Natural killer cell (primary cell): ENCODE data around the gene ASTN2. TPM values are rescaled to one million over a fixed set of nuclear protein-coding genes. Genes with fewer than 3 reads are reported as not detected.

Experiments used
- ATAC-seq, 3 donors: fragments of 150-1000 bp in 2 of 3; fragments of 200-7000 bp in 1 of 3; cut with Tn5 transposase; 1 replicate in 1 of 3; 2 replicates in 2 of 3; pipeline ENCODE4 v1.10.0; 2021; ENCODE audit warnings: mild to moderate bottlenecking in 2 of 3, moderate library complexity in 2 of 3
- DNase-seq, 2 donors: peaks; one replicate each; pipeline versions ENCODE4 v3.0.0 to v3.0.0-alpha.2; 2013 to 2021; ENCODE audit warnings: mixed read lengths in 1 of 2
- H3K27ac ChIP-seq: one replicate; pipeline ENCODE4 v1.5.1; 2013; ENCODE audit warnings: mild to moderate bottlenecking, low read length
- H3K27me3 ChIP-seq: one replicate; pipeline ENCODE4 v1.6.1; 2013; ENCODE audit warnings: low read length; ENCODE audit not compliant: control insufficient read depth, insufficient read depth
- H3K36me3 ChIP-seq: one replicate; pipeline ENCODE4 v1.6.1; 2013; ENCODE audit warnings: low read length; ENCODE audit not compliant: control insufficient read depth, insufficient read depth
- H3K4me1 ChIP-seq: one replicate; pipeline ENCODE4 v1.6.1; 2013; ENCODE audit warnings: low read length; ENCODE audit not compliant: control insufficient read depth, insufficient read depth
- H3K4me3 ChIP-seq: one replicate; pipeline ENCODE4 v1.5.1; 2013; ENCODE audit warnings: low read length
- H3K9me3 ChIP-seq: one replicate; pipeline ENCODE4 v1.6.1; 2013; ENCODE audit warnings: low read length; ENCODE audit not compliant: control insufficient read depth, insufficient read depth
- H3K27ac Mint-ChIP-seq, 2 donors: one replicate each; pipeline ENCODE4 v1.8.0; 2022; ENCODE audit warnings: mild to moderate bottlenecking in 2 of 2, mixed read lengths in 2 of 2, moderate library complexity in 1 of 2
- H3K27me3 Mint-ChIP-seq, 2 donors: one replicate each; pipeline ENCODE4 v1.8.0; 2022; ENCODE audit warnings: low read depth in 2 of 2, mixed read lengths in 2 of 2
- H3K36me3 Mint-ChIP-seq: one replicate; pipeline ENCODE4 v1.8.0; 2022; ENCODE audit warnings: mixed read lengths
- H3K4me1 Mint-ChIP-seq, 2 donors: one replicate each; pipeline ENCODE4 v1.8.0; 2022; ENCODE audit warnings: mixed read lengths in 2 of 2
- H3K4me3 Mint-ChIP-seq: one replicate; pipeline ENCODE4 v1.8.0; 2022; ENCODE audit warnings: mild to moderate bottlenecking, moderate library complexity, mixed read lengths
- H3K9me3 Mint-ChIP-seq, 2 donors: one replicate each; pipeline ENCODE4 v1.8.0; 2022; ENCODE audit warnings: mixed read lengths in 2 of 2
- WGBS: methylation state at CpG from one replicate; pipeline ENCODE4 v1.1.7; 2013; ENCODE audit warnings: missing lambda C conversion rate; ENCODE audit not compliant: insufficient coverage; 5-methylcytosine and 5-hydroxymethylcytosine counted together
- intact Hi-C: fragments of 100-400 bp; cut with micrococcal nuclease; formaldehyde crosslinking; loops from one replicate; pipeline ENCODE4 v1.14.2; 2022
- total RNA-seq, 4 donors: library from RNA; stranded (reverse); fragments of 120-200 nt in 1 of 4; gene quantifications; one replicate each; pipeline versions ENCODE4 v1.2.3 to v1.2.4, GENCODE V29; 2013 to 2022
- TF ChIP-seq, protein P1 (sequence below): fragments of 200-600 bp; IDR thresholded peaks from one replicate; pipeline ENCODE4 v1.8.0; 2022; ENCODE audit warnings: antibody characterized with exemption

ASTN2 gene
- total RNA-seq, 3 donors from 2014 or later (not counting 1 experiment from before 2014, with no cell fraction given), result 3.0 to 3.5 (median 3.2) TPM

DNA sequence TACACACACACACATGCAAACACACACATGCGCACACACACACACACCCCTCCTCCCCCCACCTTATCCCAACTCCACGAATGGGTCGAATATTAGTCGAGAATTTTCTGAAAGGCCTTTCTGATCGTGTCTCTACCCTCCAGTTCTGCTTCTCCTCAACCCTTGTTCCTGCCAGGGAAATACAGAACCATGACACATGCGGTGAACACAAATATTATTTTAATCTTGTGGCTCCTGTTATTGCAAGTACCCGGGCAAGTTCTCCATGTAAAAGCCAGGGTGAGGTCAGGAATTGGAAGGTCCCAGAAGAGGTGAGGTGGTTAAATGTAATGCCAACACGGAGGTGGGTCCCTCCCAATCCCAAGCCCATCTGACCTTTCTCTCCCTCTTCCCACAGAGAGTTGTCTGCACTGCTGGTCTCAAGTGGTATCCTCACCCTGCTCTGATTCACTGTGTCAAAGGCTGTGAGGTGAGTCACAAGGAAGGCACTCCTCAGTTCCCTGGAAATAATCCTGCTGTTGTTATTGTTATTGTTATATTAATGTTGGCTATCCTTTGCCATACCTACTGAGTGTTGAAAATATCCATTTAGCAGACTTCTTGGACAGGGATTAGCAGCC lies 1037.6 kb downstream of the ASTN2 start:
- H3K27ac Mint-ChIP-seq, result no peak overlapping the region
- Histone ChIP-seq H3K27ac (no peak overlapping the region), H3K4me1 (no peaks in the 10 kb centered on the region), H3K9me3 (no peaks in the 10 kb centered on the region), H3K4me3 (no peak overlapping the region), H3K36me3 (no peaks in the 10 kb centered on the region), H3K27me3 (no peaks in the 10 kb centered on the region)
- ATAC-seq (no peak), DNase-seq (no peak)
- no peak overlapping the region for H3K4me3 Mint-ChIP-seq
- H3K4me1 Mint-ChIP-seq, result no peaks in the 10 kb centered on the region
- H3K36me3 Mint-ChIP-seq, result no peaks in the 10 kb centered on the region
- no peaks in the 10 kb centered on the region for H3K27me3 Mint-ChIP-seq
- TF ChIP-seq, protein P1, sequence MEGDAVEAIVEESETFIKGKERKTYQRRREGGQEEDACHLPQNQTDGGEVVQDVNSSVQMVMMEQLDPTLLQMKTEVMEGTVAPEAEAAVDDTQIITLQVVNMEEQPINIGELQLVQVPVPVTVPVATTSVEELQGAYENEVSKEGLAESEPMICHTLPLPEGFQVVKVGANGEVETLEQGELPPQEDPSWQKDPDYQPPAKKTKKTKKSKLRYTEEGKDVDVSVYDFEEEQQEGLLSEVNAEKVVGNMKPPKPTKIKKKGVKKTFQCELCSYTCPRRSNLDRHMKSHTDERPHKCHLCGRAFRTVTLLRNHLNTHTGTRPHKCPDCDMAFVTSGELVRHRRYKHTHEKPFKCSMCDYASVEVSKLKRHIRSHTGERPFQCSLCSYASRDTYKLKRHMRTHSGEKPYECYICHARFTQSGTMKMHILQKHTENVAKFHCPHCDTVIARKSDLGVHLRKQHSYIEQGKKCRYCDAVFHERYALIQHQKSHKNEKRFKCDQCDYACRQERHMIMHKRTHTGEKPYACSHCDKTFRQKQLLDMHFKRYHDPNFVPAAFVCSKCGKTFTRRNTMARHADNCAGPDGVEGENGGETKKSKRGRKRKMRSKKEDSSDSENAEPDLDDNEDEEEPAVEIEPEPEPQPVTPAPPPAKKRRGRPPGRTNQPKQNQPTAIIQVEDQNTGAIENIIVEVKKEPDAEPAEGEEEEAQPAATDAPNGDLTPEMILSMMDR, result no peak
- intact Hi-C loops, result no loop called here
- 79% methylated on average over 7 of the region's 8 CpGs for WGBS
- peaks cover 2 to 4% of the 10 kb centered on the region in 2 donors for H3K9me3 Mint-ChIP-seq
